GM12865 (cell line): ENCODE results near the gene SIGLEC7.

Source experiments
- DNase-seq: peaks from one replicate; pipeline ENCODE4 v3.0.0; 2010; ENCODE audit warnings: low read depth
- H3K4me3 ChIP-seq: 2 replicates; pipeline ENCODE4 v1.5.1; 2011; ENCODE audit warnings: mild to moderate bottlenecking, low read depth, low read length, control low read depth
- CTCF ChIP-seq: IDR thresholded peaks from 2 replicates; pipeline ENCODE4 v1.5.1; 2011; ENCODE audit warnings: low read length, control low read depth, low read depth, inconsistent platforms; ENCODE audit not compliant: insufficient read depth; ENCODE audit errors: missing control alignments

Gene SIGLEC7

GRCh38 chr19:51142119-51142518, at the start of gene SIGLEC7:
TSS of gene SIGLEC7 (plus strand) at chr19:51142301. CDS start at chr19:51142370, 69 bp downstream.
- TF ChIP-seq CTCF, result no peak
- no peak within 1 kb of the TSS for H3K4me3 ChIP-seq
- DNase-seq, result no peak

- no peak for TF ChIP-seq CTCF
- no peak overlapping the region for H3K4me3 ChIP-seq
- no peak for DNase-seq
Observed at GRCh38 chr19:51093101-51093500, 49.0 kb upstream of the SIGLEC7 start.

GRCh38 chr19:51093510-51094345, 48.4 kb upstream of the SIGLEC7 start:
- DNase-seq, result no peak
- H3K4me3 ChIP-seq, result no peak overlapping the region
- no peak for TF ChIP-seq CTCF

GRCh38 chr19:51094696-51095279, 47.3 kb upstream of the SIGLEC7 start:
- no peak overlapping the region for H3K4me3 ChIP-seq
- peak; percentile 31 for DNase-seq
- TF ChIP-seq CTCF, result peak; percentile 66

- DNase-seq, result no peak
- TF ChIP-seq CTCF, result peak; percentile 18
- no peak overlapping the region for H3K4me3 ChIP-seq
Observed at GRCh38 chr19:51096473-51097165, 45.5 kb upstream of the SIGLEC7 start.

GRCh38 chr19:51097166-51097738, 44.8 kb upstream of the SIGLEC7 start:
- H3K4me3 ChIP-seq, result no peak overlapping the region
- DNase-seq, result peak; percentile 72
- peak; percentile 75 for TF ChIP-seq CTCF
